CD4-positive, alpha-beta T cell treated with Interleukin-12 subunit alpha and Interleukin-12 subunit beta, for 1 hour (primary cell): ENCODE measurements around the gene ABL2.
"Not testable (repeated sequence)": the region's sequence is repeated elsewhere in the genome, so short reads cannot be mapped to it uniquely, and the experiment has no call there.

Experiments used
- DNase-seq: peaks from one replicate; pipeline ENCODE4 v3.0.0-alpha.2; 2020

ABL2 gene

GRCh38 chr1:179213317-179213716 is 16.2 kb downstream of the ABL2 start:
- DNase-seq: not testable (repeated sequence)

DNA sequence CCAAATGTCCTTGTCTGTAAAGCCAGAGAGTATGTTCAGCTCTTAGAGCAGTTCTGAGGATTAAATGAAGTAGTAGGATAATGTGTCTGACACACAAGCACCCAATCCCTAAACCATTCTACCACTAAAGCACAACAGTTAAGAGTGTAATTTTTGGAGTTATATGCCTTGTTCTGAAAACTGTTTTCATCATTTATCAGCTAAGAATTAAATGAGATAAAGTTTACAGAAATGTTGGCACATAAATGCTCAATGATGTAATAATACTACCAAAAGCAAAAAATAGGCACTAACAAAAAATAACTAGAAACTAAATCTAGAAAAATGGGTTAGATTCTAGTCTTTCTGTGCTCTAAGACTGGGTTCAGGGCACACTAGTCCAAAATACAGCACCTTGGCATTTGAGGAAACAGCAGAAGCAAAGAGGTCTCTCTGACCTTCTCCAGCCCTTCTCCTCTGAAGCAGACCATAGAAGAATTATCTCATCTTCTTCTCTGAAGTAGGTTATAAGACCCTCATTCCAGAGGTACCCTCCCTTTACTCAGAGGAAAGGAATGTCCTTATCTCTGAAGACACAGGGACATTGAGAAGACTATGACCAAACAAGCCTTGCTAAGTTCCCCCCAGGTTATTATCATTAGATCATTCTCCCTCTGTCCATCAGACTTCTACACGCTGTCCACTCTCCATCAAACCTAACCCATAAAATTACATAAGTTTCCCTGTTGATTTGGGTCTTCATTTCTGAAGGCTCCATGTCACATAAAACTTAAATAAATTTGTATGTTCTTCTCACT is 20.6 kb downstream of the ABL2 start:
- DNase-seq: no peak

- no peak for DNase-seq
Measured at GRCh38 chr1:179206812-179207211, 22.7 kb downstream of the ABL2 start.

- DNase-seq: no peak
Measured at GRCh38 chr1:179205284-179205683, 24.2 kb downstream of the ABL2 start.

- no peak for DNase-seq
Measured at GRCh38 chr1:179202161-179202560, 27.3 kb downstream of the ABL2 start.

- DNase-seq: no peak
Measured at GRCh38 chr1:179200586-179200985, 28.9 kb downstream of the ABL2 start.

DNA sequence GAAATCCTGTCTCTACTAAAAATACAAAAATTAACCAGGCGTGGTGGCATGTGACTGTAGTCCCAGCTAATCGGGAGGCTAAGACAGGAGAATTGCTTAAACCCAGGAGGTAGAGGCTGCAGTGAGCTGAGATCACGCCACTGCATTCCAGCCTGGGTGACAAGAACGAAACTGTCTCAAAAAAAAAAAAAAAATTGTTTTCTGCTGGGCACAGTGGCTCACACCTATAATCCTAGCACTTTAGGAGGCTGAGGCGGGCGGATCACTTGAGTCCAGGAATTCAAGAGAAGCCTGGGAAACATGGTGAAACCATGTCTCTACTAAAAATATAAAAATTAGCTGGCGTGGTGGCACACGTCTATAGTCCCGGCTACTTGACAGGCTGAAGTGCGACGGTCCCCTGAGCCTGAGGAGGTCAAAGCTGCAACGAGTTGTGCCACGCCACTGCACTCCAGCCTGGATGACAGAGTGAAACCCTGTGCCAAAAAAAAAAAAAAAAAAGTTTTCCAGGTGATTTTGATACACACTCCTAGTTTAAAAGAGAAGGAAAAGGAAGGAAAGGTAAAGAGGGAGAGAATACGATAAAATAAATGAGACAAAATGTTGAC is 31.7 kb downstream of the ABL2 start:
- no peak for DNase-seq

DNA sequence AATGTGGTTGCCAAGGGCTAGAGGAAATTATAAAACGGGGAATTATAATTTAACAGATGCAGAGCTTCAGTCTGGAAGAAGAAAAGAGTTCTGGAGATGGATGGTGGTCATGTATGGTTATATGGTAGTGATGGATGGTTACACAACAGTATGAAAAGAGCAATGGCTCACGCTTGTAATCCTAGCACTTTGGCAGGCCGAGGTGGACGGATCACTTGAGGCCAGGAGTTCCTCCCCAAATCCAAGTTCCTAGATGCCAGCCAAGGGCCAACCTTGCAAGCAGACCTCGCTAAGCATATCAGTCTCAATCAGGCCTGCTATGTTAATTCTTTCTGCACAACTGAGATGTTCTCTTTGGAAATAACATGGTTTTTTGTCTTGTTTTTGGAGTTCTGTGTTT is 33.6 kb downstream of the ABL2 start:
- DNase-seq: not testable (repeated sequence)

- no peak for DNase-seq
Measured at GRCh38 chr1:179195376-179195775, 34.1 kb downstream of the ABL2 start.

DNA sequence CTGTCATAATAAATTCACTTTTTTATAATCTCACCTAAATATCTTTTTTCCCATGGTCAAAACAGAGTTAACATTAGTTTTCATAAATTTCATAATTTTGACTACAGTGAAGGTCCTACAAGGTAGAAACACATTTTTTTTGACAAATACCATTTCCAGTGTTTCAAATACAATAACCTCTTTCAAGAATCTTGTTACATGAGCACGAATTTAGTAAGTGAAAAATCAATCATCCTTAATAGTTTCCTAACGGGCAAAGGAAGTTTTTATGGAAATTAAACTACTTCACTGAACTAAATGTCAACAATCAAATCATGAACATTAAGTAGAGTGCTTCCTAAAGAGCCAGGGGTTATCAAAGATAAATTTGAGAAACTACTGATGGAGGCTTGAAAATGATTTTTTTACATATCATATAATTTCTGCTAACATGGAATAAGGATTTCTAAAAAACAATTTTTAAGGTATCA is 35.4 kb downstream of the ABL2 start:
- no peak for DNase-seq

DNA sequence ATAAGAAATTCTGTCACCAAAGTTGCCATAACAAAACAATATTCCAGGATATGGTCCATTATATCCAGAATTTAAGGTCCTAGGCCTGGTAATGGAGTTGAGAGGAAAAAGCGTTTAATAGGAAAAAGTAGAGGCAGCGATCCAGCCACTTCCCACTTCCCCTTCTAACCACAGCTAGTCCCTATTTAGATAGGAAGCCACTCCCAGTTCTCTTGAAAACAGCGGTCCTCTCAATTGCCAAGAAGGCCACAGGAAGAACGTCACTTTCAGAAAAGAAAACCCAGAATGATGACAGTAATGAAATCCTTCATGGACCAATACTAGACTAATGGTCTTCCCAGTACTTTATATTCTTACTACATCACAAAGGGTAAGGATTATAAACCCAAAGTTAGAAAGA is 38.6 kb downstream of the ABL2 start:
- DNase-seq: no peak

DNA sequence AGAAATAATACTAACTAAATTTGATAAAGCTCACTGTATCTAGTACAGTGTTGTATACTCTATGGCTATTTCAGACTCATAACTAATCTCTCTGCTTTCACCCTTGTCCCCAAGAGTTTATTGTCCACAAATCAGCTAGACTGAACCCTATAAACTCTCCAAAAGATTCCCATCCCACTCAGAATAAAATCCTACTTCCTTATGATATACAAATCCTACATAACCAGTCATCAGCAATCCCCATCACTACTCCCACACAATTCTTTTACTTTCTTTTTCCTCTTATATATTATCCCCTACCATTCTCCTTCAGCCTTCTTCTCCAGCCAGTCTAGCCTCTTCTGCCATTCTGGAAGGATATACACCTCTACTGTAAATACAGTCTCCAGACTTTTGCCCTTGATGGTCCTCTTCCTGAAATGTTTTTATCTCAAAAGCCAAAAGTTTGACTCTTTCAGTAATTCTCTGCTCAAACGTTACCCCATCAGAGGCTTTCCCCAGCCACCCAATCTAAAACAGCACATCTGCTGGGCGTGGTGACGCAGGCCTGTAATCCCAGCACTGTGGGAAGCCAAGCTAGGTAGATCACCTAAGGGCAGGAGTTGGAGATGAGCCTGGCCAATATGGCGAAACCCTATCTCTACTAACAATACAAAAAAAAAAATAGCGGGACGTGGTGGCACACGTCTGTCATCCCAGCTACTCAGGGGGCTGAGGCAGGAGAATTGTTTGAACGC is 41.6 kb downstream of the ABL2 start:
- DNase-seq: no peak

- no peak for DNase-seq
Measured at GRCh38 chr1:179187043-179187442, 42.4 kb downstream of the ABL2 start.

DNA sequence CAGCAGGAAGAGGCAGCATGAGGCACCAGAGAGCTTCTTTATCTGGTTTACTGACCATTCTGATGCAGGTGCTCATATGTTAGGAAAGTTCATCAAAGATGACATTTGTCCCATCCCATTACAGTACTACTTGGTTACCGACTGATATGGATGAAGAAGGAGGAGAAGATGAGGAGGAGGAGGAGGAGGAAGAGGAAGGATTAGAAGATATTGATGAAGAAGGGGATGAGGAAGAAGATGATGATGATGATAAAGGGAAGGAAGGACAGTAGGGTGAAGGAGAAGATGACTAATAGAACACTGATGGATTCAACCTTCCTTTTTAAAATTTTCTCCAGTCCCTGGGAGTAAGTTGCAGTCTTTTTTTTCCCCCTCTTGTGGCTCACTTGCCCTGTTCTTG is 45.1 kb downstream of the ABL2 start:
- DNase-seq: no peak

DNA sequence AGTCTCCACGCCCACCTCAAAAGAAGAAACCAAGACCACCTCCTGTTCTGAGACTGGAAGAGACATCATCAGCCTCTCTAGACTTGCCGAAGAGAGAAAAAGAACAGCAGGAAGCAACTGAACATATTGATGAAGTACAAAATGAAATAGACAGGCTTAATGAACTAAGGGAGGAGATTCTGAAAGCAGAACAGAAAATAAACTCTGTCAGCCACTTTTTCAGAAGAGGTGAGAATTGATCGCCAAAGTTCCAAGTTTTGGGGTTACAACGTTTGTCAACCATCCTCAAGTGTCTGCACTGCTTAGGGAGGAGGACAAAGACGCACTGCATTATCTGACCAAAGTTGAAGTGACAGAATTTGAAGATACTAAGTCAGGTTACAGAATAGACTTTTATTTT is 45.6 kb downstream of the ABL2 start:
- no peak for DNase-seq

GRCh38 chr1:179178950-179179349 is 50.5 kb downstream of the ABL2 start:
- DNase-seq: no peak

DNA sequence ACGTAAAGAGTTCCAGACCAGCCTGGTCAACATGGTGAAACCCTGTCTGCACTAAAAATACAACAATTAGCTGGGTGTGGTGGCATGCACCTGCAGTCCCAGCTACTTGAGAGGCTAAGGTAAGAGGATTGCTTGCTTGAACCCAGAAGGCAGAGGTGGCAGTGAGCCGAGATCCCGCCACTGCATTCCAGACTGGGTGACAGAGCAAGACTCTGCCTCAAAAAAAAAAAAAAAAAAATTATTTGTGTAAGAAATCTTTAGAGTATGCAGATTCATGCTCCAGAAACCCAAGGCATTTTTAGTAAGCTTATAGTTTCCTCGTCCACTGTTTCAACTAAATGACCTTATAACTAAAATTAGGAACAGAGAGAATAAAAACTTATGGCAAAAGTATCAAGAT is 51.3 kb downstream of the ABL2 start:
- DNase-seq: no peak

DNA sequence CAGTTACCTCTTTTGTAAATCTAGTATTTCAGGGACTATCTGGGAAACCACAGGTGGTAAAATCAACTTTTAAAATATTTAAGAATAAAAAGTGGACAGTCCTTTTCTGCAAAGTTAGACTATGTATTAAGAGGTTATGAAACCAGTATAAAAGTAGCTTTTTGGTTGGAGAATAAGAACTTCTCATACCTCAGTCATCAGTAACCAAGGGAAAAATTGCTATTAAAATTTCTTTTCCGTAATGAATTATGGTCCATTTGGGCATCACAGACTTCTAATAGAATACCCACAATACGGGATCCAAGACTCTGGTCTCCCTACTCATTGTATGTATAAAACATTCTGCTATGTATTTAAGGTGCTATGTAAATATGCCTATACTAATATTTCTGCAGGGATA is 51.9 kb downstream of the ABL2 start:
- no peak for DNase-seq

- no peak for DNase-seq
Measured at GRCh38 chr1:179177182-179177581, 52.3 kb downstream of the ABL2 start.

DNA sequence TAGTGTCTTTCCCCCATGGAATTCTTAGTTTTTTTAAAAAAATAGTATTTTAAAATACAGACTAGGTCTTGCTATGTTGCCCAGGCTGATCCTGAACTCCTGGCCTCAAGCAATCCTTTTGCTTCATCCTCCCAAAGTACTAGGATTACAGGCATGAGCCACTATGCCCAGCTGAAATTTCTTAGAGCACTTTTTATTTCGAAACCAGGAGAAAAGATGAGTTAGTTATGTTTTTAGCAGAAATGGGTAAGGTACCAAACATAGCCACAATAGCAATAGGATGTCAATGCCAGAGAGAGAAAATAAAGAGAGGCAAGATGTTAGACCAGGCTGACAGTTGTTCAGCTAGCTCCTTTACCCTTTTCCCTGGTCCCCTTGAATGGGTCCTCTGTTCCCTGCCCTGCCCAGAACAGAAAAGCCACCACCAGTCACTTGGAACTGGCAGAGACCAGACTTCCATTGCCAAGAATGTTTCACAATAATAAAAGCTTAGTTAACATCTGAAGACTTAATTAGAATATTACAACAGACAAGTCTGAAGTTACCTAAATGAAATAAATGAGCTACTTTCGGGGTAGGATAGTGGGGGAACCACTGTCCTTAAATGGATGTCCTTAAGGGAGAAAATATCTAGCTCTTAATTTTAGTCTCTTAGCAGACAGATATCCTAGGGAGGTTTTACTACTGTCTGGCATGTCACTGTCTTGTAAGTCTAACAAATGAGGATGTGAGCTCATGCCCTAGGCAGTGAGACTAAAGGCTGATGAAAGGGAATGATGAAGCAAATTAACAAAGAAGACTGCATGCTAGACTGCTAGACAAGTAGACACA is 54.3 kb downstream of the ABL2 start:
- DNase-seq: no peak

- DNase-seq: not testable (repeated sequence)
Measured at GRCh38 chr1:179170468-179170770, 59.1 kb downstream of the ABL2 start.

GRCh38 chr1:179169616-179170467 is 59.6 kb downstream of the ABL2 start:
- DNase-seq: no peak
